Globus pallidus (tissue), 1 donor: Measurements from ENCODE around the gene ZNF483.
A peak's percentile ranks its signal among the peaks of the same experiment; 100 is the strongest.
"Not testable (repeated sequence)": the region's sequence is repeated elsewhere in the genome, so short reads cannot be mapped to it uniquely, and the experiment has no call there.

ENCODE experiments used
- DNase-seq: peaks from one replicate; pipeline ENCODE4 v3.0.0-alpha.2; 2015; ENCODE audit warnings: low spot score

Gene ZNF483

GRCh38 chr9:111525056-111525977, at the start of gene ZNF483:
TSS of gene ZNF483 (plus strand) at chr9:111525179. CDS start at chr9:111527396, 2,217 bp downstream.
- peak; percentile 83 for DNase-seq

DNA sequence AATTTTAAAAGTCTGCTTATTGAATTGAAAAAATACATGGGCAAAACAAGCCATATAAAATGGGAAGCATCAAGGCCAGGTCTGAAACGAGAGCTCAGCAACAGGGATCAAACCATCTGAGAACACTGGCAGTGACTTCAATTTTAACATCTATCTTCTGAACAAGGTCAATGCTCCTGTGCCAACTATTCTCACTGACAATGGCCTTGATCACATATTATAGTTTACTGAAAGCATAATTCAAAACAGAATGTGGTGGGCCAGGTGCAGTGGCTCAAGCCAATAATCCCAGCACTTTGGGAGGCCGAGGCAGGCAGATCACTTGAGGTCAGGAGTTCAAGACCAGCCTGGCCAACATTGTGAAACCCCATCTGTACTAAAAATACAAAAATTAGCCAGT, 49.8 kb upstream of the ZNF483 start:
- no peak for DNase-seq

- no peak for DNase-seq
Measured at GRCh38 chr9:111477677-111478076, 47.3 kb upstream of the ZNF483 start.

GRCh38 chr9:111481885-111482636, 42.9 kb upstream of the ZNF483 start:
- DNase-seq: no peak

DNA sequence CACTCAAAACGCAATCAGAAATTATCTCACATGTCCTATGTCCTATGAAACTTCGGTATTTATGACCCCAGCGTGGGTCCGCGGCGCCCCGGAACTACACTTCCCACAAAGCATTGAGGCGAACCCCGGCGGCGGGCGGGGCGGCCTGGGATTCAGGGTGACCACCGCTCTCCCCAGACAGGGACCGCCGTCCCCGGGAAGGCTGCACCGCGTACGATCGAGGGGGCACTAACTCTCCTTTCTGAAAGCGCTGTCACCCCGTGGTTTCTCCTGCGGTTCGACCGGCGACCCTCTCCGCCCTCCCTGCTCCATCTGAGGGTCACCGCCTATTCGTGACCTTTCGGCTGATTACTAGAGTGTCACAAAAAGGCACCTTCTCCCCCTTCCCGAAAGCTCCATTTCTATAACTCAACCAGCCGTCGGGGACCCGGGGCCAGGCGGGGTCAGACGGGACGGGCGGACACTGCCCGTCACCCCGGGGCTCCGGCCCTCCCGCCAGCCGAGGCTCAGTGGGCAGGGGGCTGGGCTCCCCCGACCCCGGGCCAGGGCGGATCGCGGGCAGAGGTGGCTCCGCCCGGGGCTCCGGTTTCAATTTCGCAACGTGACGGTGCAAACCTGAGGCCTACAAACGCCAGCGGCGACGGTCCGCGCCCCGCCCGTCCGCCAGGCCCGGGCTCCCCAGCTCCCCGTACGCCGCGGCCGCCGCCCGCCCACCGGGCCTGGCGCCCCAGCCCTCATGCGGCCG, 42.1 kb upstream of the ZNF483 start:
- DNase-seq: peak; percentile 68

GRCh38 chr9:111483439-111483857, 41.5 kb upstream of the ZNF483 start:
- peak; percentile 48 for DNase-seq

- peak; percentile 55 for DNase-seq
Measured at GRCh38 chr9:111483858-111484571, 41.0 kb upstream of the ZNF483 start, which contains the start of gene ECPAS. TSS of gene ECPAS (minus strand) at chr9:111484383. CDS start at chr9:111472918, 11,465 bp downstream.

- no peak for DNase-seq
Measured at GRCh38 chr9:111484572-111484894, 40.4 kb upstream of the ZNF483 start.

DNA sequence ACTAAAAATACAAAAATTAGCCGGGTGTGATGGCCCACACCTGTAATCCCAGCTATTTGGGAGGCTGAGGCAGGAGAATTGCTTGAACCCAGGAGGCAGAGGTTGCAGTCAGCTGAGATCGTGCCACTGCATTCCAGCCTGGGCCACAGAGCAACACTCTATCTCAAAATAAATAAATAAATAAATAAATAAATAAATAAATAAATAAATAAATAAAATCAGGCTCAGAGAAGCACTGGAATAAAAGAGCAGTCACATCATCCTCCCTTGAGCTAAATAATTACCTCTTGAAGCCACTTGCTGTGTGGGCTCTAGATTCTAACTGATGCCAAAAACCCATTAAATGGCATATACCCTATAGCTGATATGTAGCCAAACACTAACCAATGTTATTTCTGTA, 27.8 kb upstream of the ZNF483 start:
- not testable (repeated sequence) for DNase-seq

- no peak for DNase-seq
Measured at GRCh38 chr9:111501005-111501562, 23.9 kb upstream of the ZNF483 start.

DNA sequence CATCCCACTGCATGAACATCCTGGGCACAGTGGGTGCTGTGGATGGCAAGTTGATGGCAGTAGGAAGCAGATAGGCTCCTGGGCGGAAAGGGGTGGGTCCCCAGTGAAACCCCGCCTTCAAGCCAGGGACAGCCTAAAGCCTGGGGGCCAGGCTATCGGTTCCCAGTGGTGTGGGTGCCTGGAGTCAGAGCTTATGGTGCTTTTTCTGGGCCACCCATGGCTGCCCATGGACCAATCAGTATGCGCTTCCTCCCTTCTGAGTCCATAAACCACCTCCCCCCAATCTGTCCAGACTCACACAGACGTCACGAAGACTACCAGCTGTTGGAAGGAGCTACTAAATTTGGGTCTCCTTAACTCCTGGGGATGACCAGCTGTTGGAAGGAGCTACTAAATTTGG, 23.3 kb upstream of the ZNF483 start:
- no peak for DNase-seq

DNA sequence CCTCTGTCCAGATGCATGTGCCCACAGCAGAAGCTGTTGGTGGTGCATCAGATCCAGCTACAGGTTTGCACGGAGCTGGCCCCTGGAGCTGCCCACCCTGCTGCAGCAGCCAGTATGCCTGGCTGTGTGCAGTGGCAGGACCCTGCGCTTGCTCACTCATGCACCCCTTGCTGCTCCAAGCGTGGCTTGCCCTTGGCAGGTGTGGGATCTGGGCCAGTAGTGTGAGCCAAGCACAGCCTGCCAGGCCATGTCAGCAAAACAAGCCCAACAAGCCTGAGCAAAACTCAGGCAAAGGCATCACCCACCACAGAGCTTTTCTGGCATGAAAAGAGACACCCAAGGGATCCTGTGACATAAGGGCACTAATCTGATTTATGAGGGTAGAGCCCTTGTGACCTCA, 22.5 kb upstream of the ZNF483 start:
- no peak for DNase-seq

DNA sequence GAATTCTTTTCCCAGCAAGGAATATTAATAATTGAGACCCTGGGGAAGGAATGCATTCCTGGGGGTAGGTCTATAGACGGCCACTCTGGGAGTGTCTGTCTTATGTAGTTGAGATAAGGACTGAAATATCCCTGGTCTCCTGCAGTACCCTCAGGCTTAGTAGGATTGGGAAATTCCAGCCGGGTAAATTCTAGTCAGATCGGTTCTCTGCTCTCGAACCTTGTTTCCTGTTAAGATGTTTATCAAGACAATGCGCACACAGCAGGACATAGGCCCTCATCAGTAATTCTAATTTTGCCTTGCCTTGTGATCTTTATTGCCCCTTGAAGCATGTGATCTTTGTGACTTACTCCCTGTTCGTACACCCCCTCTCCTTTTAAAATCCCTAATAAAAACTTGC, 13.4 kb upstream of the ZNF483 start:
- DNase-seq: not testable (repeated sequence)

DNA sequence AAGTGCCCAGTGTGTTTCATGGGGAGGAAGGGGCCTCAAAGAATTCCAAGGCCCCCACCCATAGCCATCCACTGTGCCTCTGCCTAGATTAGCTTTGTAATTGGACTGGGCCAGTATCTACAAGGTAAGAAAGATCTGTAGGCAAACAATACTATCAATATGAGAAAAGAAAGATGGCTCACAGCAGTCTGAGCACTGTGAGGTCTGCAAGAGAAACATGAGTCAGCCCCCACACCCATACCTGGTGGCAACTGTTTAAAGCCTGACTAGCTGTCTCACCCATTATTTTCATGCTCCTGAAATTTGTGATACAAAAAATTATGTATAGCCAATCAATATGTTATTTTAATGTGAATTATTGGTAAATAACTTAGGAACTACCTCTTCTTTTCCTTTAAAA, 10.0 kb upstream of the ZNF483 start:
- no peak for DNase-seq

DNA sequence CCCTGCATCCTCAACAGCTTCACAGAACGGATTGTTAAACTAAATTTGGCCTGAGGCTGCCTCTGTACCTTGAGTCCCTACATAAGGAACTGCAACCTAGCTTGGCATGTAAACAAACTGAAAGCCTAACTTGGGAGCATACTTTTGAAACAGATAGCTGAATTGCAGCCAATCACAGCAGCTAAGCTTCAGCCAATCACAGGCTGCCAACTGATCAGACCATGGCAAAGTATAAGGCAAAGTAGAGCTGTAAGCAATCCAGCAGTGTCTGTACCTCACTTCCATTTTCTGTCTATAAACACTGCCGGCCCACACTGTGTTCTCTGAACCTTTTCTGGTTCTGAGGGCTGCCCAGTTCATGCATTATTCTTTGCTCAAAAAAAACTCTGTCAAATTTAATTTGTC, 8.9 kb upstream of the ZNF483 start:
- no peak for DNase-seq

- no peak for DNase-seq
Measured at GRCh38 chr9:111524731-111525055, 286 bp upstream of the ZNF483 start.

DNA sequence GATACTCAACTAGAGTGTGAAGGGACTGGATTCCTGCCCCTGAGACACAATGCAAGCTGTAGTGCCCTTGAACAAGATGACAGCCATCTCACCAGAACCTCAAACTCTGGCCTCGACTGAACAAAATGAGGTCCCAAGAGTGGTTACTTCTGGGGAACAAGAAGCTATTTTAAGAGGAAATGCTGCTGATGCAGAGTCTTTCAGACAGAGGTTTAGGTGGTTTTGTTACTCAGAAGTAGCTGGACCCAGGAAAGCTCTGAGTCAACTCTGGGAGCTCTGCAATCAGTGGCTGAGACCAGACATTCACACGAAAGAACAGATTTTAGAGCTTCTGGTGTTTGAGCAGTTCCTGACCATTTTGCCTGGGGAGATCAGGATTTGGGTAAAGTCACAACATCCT, 2.4 kb downstream of the ZNF483 start:
- no peak for DNase-seq

DNA sequence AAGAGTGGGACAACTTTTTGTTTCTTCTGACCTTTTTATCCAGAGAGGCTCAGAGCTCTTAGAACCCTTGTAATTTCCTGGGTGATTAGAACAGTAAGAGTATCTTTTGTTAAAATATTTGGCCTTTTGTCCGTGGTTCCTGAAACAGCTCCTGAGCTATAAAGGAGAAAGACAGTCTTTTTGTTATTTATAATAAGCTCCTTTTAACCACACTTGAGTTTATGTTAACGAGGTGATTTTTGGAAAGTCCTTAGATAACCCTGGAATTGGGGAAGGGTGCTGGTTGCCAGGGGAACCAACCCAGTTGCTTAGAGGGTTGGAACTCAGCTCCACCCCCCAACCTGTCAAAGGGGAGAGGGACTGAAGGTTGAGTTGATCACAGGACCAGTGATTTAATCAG, 4.8 kb downstream of the ZNF483 start:
- DNase-seq: no peak

DNA sequence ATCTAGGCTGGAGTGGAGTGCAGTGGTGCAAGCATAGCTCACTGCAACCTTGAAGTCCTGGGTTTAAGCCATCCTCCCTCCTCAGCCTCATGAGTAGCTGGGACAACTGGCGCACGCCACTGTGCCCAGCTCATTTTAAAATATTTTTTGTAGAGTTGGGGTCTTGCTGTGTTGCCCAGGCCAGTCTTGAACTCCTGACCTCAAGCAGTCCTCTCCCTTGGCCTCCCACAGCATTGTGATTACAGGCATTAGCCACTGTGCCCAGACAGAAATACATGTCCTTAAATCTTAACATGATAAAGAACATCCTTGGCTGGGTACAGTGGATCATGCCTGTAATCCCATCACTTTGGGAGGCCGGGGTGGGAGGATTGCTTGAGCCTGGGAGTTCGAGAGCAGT, 6.7 kb downstream of the ZNF483 start:
- DNase-seq: no peak

- DNase-seq: no peak
Measured at GRCh38 chr9:111533099-111533790, 8.3 kb downstream of the ZNF483 start.
